A673 (cell line): ENCODE results near the gene GLRX3. TPM values are rescaled to one million over a fixed set of nuclear protein-coding genes. Genes with fewer than 3 reads are reported as not detected.
A peak's percentile ranks its signal among the peaks of the same experiment; 100 is the strongest.
"Not testable (repeated sequence)": the region's sequence is repeated elsewhere in the genome, so short reads cannot be mapped to it uniquely, and the experiment has no call there.

Source experiments
- BruUV-seq: library from RNA; stranded (reverse); fragments of 400-500 nt; replicated peaks from 2 replicates; lab custom pipeline; 2021; lab: Mats Ljungman, UMichigan
- CTCF ChIA-PET: fragments of 300-600 bp; sonication (Branson Sonifier 250); formaldehyde crosslinking; loops from one replicate; lab custom pipeline; 2022; ENCODE audit warnings: antibody characterized with exemption; lab: Charles Lee
- POLR2A ChIA-PET: fragments of 300-600 bp; sonication (Branson Sonifier 250); formaldehyde crosslinking; loops from one replicate; lab custom pipeline; 2022; ENCODE audit warnings: antibody characterized with exemption; ENCODE audit not compliant: low non-redundant PET; lab: Charles Lee
- DNase-seq: peaks from one replicate; pipeline ENCODE4 v3.0.0-alpha.2; 2015; ENCODE audit warnings: low spot score
- H3K27ac ChIP-seq: fragments of 200-600 bp; sonication (generic); 2 replicates; pipeline ENCODE4 v1.5.1; 2016; ENCODE audit warnings: mixed run types, low read depth, mild to moderate bottlenecking, mixed read lengths, antibody characterized with exemption, low read length; ENCODE audit not compliant: poor library complexity, severe bottlenecking
- H3K27me3 ChIP-seq: fragments of 200-600 bp; sonication (generic); replicated peaks from 2 replicates; pipeline ENCODE4 v1.6.1; 2017; ENCODE audit warnings: mixed run types, low read depth, mild to moderate bottlenecking, mixed read lengths, antibody characterized with exemption, low read length; ENCODE audit not compliant: insufficient read depth, poor library complexity
- H3K36me3 ChIP-seq: fragments of 200-600 bp; sonication (generic); 2 replicates; pipeline ENCODE4 v1.6.1; 2016; ENCODE audit warnings: mixed run types, mild to moderate bottlenecking, mixed read lengths, antibody characterized with exemption, low read length; ENCODE audit not compliant: insufficient read depth, poor library complexity, severe bottlenecking
- H3K4me1 ChIP-seq: fragments of 200-600 bp; sonication (generic); 2 replicates; pipeline ENCODE4 v1.6.1; 2017; ENCODE audit warnings: mixed run types, mild to moderate bottlenecking, mixed read lengths, antibody characterized with exemption, low read length; ENCODE audit not compliant: insufficient read depth, poor library complexity, severe bottlenecking
- H3K4me3 ChIP-seq: fragments of 200-600 bp; sonication (generic); 2 replicates; pipeline ENCODE4 v1.5.1; 2016; ENCODE audit warnings: low read depth, mixed run types, mild to moderate bottlenecking, mixed read lengths, low read length; ENCODE audit not compliant: poor library complexity, severe bottlenecking
- H3K9me3 ChIP-seq: fragments of 200-600 bp; sonication (generic); 2 replicates; pipeline ENCODE4 v1.6.1; 2016; ENCODE audit warnings: mixed run types, low read depth, mild to moderate bottlenecking, mixed read lengths, antibody characterized with exemption, low read length; ENCODE audit not compliant: poor library complexity, severe bottlenecking
- EZH2 ChIP-seq: fragments of 200-600 bp; sonication (generic); IDR thresholded peaks from 2 replicates; pipeline ENCODE4 v1.6.1; 2017; ENCODE audit warnings: borderline replicate concordance, low read depth, mild to moderate bottlenecking, mixed read lengths, antibody characterized with exemption, low read length; ENCODE audit not compliant: poor library complexity, severe bottlenecking
- intact Hi-C: fragments of 100-400 bp; cut with micrococcal nuclease; formaldehyde crosslinking; loops from one replicate; pipeline ENCODE4 v1.10.0; 2022; ENCODE audit not compliant: unreplicated experiment
- total RNA-seq: library from RNA; stranded (reverse); gene quantifications from 2 replicates; pipeline ENCODE4 v1.2.3, GENCODE V29; 2021
- TF ChIP-seq, protein P1 (sequence below): fragments of 300-800, 200-600 bp; sonication (generic); conservative IDR thresholded peaks from 2 replicates; pipeline ENCODE4 v1.5.1; 2017; ENCODE audit warnings: low read depth, mild to moderate bottlenecking, antibody characterized with exemption, low read length, moderate library complexity, mixed read lengths

Gene GLRX3
- total RNA-seq, 1 experiment from 2014 or later, result 197 TPM

DNA sequence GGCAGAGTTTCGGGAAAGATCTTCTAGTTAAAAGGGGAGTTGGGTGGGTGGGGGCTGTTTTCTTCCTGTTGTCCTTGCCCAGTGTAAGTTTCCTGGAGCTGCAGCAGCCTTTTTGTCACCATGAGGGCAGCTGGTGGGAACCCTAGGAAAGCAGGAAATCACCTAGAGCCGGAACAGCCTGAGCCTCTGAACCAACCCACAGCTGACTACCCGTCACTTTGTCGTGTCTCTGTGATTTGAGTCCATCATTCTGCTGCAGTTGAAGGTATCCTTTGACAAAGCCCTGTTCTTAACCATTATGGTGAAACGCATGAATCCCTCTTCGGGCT is 24.4 kb upstream of the GLRX3 start:
- CTCF ChIA-PET, result no interaction called here
- BruUV-seq, result no TSS peak

GRCh38 chr10:130112821-130113220 is 23.4 kb upstream of the GLRX3 start:
- no peaks in the 10 kb centered on the region for H3K9me3 ChIP-seq
- H3K36me3 ChIP-seq, result no peaks in the 10 kb centered on the region
- H3K27ac ChIP-seq, result no peak overlapping the region
- no peak for DNase-seq
- TF ChIP-seq, protein P1, sequence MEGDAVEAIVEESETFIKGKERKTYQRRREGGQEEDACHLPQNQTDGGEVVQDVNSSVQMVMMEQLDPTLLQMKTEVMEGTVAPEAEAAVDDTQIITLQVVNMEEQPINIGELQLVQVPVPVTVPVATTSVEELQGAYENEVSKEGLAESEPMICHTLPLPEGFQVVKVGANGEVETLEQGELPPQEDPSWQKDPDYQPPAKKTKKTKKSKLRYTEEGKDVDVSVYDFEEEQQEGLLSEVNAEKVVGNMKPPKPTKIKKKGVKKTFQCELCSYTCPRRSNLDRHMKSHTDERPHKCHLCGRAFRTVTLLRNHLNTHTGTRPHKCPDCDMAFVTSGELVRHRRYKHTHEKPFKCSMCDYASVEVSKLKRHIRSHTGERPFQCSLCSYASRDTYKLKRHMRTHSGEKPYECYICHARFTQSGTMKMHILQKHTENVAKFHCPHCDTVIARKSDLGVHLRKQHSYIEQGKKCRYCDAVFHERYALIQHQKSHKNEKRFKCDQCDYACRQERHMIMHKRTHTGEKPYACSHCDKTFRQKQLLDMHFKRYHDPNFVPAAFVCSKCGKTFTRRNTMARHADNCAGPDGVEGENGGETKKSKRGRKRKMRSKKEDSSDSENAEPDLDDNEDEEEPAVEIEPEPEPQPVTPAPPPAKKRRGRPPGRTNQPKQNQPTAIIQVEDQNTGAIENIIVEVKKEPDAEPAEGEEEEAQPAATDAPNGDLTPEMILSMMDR, result no peak
- no peak for TF ChIP-seq EZH2
- ChIA-PET POLR2A (no interaction called here), CTCF (no interaction called here)
- intact Hi-C loops, result loop anchor here (5.0 kb wide), 1 partner anchor 934 kb away; no protein-coding TSS in a partner anchor
- H3K27me3 ChIP-seq, result no peaks in the 10 kb centered on the region
- H3K4me1 ChIP-seq, result peaks cover 8% of the 10 kb centered on the region
- H3K4me3 ChIP-seq, result no peak overlapping the region
- no TSS peak for BruUV-seq

More for the DNA sequence above, 24.4 kb upstream of the GLRX3 start:
- TF ChIP-seq EZH2, result no peak
- Histone ChIP-seq H3K27me3 (no peaks in the 10 kb centered on the region), H3K27ac (peak overlapping the region; percentile 95), H3K4me1 (peaks cover 8% of the 10 kb centered on the region), H3K36me3 (no peaks in the 10 kb centered on the region), H3K9me3 (no peaks in the 10 kb centered on the region), H3K4me3 (peak overlapping the region; percentile 74)
- intact Hi-C loops, result loop anchor here (1.0 to 5.0 kb wide), 2 partner anchors 24 to 935 kb away; partner anchors contain the start of gene GLRX3
- POLR2A ChIA-PET, result no interaction called here
- no peak for DNase-seq

DNA sequence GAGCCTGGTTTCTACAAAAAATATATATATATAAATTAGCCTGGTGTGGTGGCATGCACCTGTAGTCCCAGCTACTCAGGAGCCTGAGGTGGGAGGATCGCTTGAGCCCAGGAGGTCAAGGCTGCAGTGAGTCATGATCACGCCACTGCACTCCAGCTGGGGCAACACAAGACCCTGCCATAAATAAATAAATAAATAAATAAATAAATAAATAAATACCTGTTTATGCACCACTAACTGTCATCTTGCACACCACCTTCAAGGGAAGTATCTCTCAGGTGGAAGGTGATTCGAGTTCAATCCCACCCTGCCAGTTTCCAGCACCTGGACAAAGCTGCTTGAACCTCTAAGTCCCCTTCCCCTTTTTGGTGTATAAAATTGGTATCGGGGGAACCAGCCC is 19.2 kb upstream of the GLRX3 start:
- H3K36me3 ChIP-seq, H3K4me1 ChIP-seq, H3K9me3 ChIP-seq, intact Hi-C loops, BruUV-seq, H3K27me3 ChIP-seq, CTCF ChIA-PET, H3K27ac ChIP-seq, DNase-seq, H3K4me3 ChIP-seq, POLR2A ChIA-PET: not testable (repeated sequence)

DNA sequence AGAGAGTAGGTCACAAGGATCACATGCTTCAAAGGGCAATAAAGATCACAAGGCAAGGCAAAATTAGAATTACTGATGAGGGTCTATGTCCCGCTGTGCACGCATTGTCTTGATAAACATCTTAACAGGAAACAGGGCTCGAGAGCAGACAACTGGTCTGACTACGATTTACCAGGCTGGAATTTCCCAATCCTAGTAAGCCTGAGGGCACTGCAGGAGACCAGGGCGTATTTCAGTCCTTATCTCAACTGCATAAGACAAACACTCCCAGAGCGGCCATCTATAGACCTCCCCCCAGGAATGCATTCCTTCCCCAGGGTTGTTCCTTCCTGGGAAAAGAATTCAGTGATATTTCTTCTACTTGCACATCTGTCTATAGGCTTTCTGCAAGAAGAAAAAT is 18.7 kb upstream of the GLRX3 start:
- H3K4me3 ChIP-seq, H3K27me3 ChIP-seq, H3K4me1 ChIP-seq, POLR2A ChIA-PET, intact Hi-C loops, H3K9me3 ChIP-seq, BruUV-seq, CTCF ChIA-PET, H3K27ac ChIP-seq, H3K36me3 ChIP-seq, DNase-seq: not testable (repeated sequence)
